IPS-18a (cell line): Measurements from ENCODE around the gene ANKRD29.

Experiments used
- H3K27ac ChIP-seq: one replicate; pipeline ENCODE4 v1.5.1; 2013; ENCODE audit warnings: low read length
- H3K27me3 ChIP-seq: one replicate; pipeline ENCODE4 v1.6.1; 2013; ENCODE audit warnings: mild to moderate bottlenecking, low read length; ENCODE audit not compliant: control insufficient read depth, insufficient read depth
- H3K36me3 ChIP-seq: one replicate; pipeline ENCODE4 v1.6.1; 2013; ENCODE audit warnings: low read depth, low read length; ENCODE audit not compliant: control insufficient read depth
- H3K4me1 ChIP-seq: one replicate; pipeline ENCODE4 v1.6.1; 2013; ENCODE audit warnings: low read depth, low read length; ENCODE audit not compliant: control insufficient read depth
- H3K4me3 ChIP-seq: one replicate; pipeline ENCODE4 v1.5.1; 2013; ENCODE audit warnings: low read length
- H3K9ac ChIP-seq: one replicate; pipeline ENCODE4 v1.6.1; 2013; ENCODE audit warnings: mild to moderate bottlenecking, low read length, moderate library complexity
- H3K9me3 ChIP-seq: one replicate; pipeline ENCODE4 v1.6.1; 2013; ENCODE audit warnings: low read depth, low read length; ENCODE audit not compliant: control insufficient read depth

The ANKRD29 gene

DNA sequence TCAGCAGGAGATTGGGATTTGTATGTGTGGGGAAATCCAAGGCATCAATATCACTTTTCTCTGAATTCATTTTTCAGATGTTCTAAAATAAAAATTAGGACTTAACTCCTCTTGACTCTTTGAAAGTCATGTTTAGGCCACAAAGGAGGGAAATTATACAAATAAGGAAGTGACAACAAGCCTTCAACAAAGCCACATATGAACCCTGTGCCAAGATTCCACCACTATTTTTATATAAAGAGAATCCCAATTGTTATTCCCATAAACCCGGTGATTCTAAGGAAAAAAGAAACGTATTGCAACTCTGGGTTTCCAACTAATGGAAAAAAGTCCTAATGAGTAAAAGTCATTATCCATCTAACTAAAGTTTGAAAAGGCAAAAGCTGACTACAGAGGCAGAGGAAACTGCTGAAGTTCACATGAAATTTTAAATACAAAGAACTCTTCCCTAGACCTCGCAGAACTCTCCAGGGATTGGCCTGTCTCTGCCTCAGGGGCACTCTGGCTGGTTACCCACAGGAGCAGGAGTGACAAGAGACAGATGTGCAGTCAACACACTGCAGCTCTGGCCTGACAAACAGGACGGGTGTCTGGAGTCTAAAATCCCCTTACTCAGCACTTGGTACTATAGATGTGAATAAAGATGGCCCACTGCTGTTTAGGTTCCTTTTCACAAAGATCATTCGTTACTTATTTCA lies 88.0 kb downstream of the ANKRD29 start:
- Histone ChIP-seq H3K27me3 (no peaks in the 10 kb centered on the region), H3K4me1 (peaks cover 5% of the 10 kb centered on the region), H3K36me3 (peaks cover 13% of the 10 kb centered on the region), H3K27ac (no peak overlapping the region), H3K4me3 (no peak overlapping the region), H3K9me3 (no peaks in the 10 kb centered on the region), H3K9ac (no peak overlapping the region)

DNA sequence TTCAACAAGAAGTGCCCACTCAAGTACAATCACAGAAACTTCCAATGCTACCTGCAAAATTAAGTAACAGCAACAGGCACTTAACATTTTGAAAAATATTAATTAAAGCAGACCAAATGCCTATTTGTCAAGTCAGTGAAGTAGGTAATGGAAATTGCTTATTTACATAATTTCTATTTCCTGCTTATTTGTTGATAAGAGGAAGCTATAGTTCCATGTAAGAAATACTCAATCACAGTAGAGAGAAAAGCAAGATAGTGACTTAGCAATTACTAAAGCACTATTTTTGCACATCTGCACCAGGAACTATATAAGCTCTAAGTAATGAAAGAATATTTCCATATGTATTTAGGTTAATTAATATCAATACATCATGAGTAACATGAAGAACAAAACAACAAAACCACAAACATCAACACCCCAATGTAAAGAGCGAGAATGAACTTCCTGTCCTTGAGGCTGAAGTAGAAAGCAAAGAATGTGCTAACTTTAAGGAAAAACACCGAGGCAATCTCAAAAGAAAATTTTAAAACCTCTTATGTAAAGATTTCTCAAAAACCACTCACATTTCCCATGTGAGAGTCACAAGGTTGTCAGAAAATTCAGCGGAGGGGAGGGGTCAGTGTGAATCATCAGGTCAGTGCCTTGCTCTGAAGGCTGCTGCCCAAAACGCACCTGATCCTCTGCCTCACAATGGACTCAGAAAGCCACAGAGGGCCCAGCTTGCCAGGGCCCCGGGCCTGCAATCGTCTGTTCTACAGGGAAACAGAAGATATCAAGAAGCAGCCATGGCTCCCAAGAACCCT lies 88.9 kb downstream of the ANKRD29 start:
- Histone ChIP-seq H3K27me3 (no peaks in the 10 kb centered on the region), H3K4me1 (peaks cover 5% of the 10 kb centered on the region), H3K27ac (no peak overlapping the region), H3K4me3 (no peak overlapping the region), H3K36me3 (peaks cover 15% of the 10 kb centered on the region), H3K9ac (no peak overlapping the region), H3K9me3 (no peaks in the 10 kb centered on the region)

DNA sequence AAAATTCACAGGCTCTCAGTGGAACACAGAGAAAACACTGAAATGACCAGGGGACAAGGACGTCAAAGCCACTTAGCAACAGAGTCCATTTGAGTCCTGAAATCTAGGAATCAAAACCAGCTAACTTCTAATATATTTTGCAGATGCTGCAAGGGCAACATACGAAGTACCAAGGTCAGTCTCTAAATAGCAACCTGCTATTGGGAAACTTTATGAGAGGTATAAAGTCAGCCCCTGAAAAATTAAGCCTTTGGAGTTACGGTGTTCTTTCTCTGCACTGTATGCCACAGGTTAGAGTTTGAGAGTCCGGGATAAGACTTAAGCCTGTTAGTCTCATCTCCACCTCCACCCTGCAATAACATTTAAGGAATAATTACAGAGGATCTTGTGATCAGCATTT lies 89.7 kb downstream of the ANKRD29 start:
- H3K36me3 ChIP-seq: peaks cover 23% of the 10 kb centered on the region
- H3K9me3 ChIP-seq: no peaks in the 10 kb centered on the region
- peaks cover 5% of the 10 kb centered on the region for H3K4me1 ChIP-seq
- H3K9ac ChIP-seq: no peak overlapping the region
- H3K27ac ChIP-seq: no peak overlapping the region
- no peak overlapping the region for H3K4me3 ChIP-seq
- no peaks in the 10 kb centered on the region for H3K27me3 ChIP-seq

DNA sequence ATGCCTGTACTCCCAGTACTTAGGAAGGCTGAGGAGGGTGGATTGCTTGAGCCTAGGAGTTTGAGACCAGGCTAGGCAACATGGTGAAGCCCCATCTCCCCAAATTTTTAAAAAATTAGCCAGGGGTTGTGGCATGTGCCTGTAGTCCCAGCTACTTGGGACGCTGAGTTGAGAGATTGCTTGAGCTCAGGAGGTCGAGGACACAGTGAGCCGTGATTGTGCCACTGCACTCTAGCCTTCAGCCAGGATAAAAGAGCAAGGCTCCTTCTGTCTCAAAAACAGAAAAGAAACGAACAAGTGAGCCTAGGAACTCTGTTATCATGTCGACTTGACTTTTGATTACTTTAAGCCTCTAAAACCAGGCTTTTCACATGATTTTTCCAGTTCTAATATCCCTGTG lies 90.1 kb downstream of the ANKRD29 start:
- Histone ChIP-seq H3K4me1 (peaks cover 5% of the 10 kb centered on the region), H3K27ac (no peak overlapping the region), H3K9ac (no peak overlapping the region), H3K27me3 (no peaks in the 10 kb centered on the region), H3K9me3 (no peaks in the 10 kb centered on the region), H3K36me3 (peaks cover 26% of the 10 kb centered on the region), H3K4me3 (no peak overlapping the region)

DNA sequence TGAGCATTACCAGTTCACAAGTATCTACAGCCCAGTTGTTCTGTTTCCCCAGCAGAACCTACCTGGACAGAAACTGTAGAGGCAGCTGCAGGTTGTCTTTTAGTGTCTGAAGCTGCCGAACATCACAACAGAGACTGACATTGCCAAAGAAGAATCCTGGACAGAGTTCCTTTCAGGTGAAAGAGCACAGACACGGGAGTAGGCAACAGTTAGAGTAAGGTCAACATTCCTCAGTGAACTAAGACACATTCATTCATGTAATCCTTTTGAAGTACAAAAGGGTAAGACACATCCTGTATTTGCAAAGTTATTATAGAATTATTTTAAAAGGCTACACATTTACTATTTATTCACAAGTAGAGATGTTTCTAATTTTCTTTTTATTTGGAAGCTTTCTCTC lies 90.7 kb downstream of the ANKRD29 start:
- no peaks in the 10 kb centered on the region for H3K9me3 ChIP-seq
- H3K36me3 ChIP-seq: peaks cover 32% of the 10 kb centered on the region
- no peak overlapping the region for H3K4me3 ChIP-seq
- peaks cover 5% of the 10 kb centered on the region for H3K4me1 ChIP-seq
- H3K27ac ChIP-seq: no peak overlapping the region
- H3K27me3 ChIP-seq: no peaks in the 10 kb centered on the region
- H3K9ac ChIP-seq: no peak overlapping the region

DNA sequence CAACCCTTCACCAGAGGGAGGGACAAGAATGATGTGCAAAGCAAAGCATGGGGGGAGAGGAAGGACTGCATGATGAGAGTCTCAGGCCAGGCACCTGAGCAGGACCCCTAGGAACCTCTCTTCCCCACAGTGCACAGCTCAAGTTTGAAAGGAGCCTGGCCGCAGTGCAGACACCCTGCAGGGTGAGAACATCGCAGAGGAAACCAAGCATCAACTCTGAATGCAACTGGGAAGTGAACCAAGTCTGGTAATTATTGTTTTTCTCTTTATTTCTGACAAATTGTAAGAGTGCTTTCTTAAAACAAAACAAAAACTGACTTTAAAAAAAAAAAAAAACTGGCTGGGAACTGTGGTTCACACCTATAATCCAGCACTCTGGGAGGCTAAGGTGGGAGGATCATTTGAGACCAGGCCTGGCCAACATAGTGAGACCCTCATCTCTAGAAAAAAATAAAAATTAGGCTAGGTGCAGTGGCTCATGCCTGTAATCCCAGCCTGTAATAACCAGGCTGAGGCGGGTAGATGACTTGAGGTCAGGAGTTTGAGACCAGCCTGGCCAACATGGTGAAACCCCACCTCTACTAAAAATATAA lies 91.7 kb downstream of the ANKRD29 start:
- Histone ChIP-seq H3K27me3 (no peaks in the 10 kb centered on the region), H3K4me3 (no peak overlapping the region), H3K36me3 (peaks cover 38% of the 10 kb centered on the region), H3K9ac (no peak overlapping the region), H3K9me3 (no peaks in the 10 kb centered on the region), H3K4me1 (peaks cover 5% of the 10 kb centered on the region), H3K27ac (no peak overlapping the region)

DNA sequence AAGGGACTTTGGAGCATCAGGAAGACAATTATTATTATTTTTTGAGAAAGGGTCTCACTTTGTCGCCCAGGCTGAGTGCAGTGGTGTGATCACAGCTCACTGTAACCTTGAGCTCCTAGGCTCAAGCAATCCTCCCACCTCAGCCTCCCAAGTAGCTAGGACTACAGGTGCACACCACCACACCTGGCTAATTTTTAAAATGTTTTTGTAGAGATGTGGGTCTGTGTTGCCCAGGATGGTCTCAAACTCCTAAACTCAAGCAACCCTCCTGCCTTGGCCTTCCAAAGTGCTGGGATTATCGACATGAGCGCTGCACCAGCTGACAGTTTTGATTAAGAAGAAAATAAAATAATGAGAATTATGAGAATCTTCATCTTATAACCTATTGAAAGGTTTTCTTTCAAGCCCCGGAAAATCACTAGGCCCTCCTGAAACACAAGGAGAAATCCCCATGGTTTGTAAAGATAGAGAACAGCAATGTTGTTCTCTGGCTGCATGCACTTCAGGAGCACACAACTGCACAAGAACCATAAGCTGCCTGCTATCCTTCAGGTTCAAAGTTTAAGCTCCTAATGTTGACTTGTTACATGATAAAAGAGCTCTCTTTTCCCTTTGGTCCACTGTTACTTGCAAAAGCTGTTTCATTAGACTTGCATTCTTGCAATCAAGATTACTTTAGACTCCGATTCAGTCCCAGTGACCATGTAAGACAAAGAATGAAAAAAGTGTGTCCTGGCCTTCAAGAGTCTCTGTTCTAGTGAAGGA lies 93.2 kb downstream of the ANKRD29 start:
- Histone ChIP-seq H3K9me3 (no peaks in the 10 kb centered on the region), H3K27ac (no peak overlapping the region), H3K9ac (no peak overlapping the region), H3K27me3 (no peaks in the 10 kb centered on the region), H3K4me3 (no peak overlapping the region), H3K4me1 (peaks cover 4% of the 10 kb centered on the region), H3K36me3 (peaks cover 38% of the 10 kb centered on the region)

DNA sequence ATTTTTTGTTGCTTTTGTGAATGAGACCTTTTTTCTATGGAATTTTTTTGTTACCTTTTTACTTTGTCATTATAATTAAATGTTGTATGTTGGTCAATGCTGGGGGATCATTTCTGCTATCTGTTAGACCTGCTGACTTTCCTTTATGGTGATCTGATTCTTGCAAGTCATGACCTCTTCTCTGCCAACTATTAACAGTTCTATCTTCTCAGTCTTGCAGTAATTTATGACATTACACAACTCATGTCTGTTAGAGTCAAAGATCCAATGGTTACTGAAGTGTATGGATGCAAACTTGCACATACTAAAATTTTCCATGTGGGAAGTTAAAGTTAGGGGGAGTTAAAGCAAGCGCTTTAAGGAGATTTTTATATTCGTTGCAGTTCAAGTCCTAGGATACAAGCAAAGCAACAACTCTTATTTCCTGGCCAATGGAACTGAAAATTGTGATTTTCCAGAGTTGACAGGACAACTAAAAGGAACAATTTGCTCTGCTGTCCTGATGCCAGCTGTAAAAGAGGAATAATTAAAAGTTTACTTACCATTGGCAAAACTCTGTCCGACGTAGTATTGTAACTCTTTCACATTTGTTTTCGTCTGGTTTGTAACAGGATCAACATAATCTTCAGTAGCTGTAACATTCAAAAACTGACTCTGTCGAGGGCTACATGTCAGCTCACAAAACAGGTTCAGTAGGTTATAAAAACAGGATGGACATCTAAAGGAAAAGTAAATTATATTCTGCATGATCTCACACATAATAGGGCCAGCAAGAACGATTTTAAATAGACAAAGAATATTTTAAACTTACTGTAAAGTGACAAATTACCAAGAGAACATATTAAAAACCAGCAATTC lies 94.2 kb downstream of the ANKRD29 start:
- H3K27ac ChIP-seq: no peak overlapping the region
- peaks cover 38% of the 10 kb centered on the region for H3K36me3 ChIP-seq

DNA sequence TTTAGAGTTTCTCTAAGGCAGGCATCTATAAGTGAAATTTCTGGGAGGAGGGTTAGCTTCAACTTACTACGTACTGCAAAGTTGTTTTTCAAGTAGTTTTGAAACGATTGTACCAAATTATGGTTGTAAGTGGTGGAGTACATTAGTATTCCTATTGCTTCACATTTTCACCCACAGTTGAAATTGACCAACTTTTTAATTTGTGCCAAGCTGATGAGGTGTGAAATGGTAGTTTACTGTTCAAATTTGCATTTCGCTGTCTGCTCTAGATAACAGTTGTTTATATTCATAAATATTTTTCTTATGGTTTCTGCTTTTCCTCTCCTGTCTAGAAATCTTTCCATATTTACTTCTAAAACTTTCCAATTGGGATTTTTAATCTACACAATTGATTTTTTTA lies 95.0 kb downstream of the ANKRD29 start:
- Histone ChIP-seq H3K9ac (no peak overlapping the region), H3K27ac (no peak overlapping the region), H3K4me1 (no peaks in the 10 kb centered on the region), H3K9me3 (no peaks in the 10 kb centered on the region), H3K27me3 (no peaks in the 10 kb centered on the region), H3K4me3 (no peak overlapping the region), H3K36me3 (peaks cover 38% of the 10 kb centered on the region)

More for the DNA sequence above, 94.2 kb downstream of the ANKRD29 start:
- Histone ChIP-seq H3K4me1 (no peaks in the 10 kb centered on the region), H3K27me3 (no peaks in the 10 kb centered on the region), H3K9ac (no peak overlapping the region), H3K9me3 (no peaks in the 10 kb centered on the region), H3K4me3 (no peak overlapping the region)

DNA sequence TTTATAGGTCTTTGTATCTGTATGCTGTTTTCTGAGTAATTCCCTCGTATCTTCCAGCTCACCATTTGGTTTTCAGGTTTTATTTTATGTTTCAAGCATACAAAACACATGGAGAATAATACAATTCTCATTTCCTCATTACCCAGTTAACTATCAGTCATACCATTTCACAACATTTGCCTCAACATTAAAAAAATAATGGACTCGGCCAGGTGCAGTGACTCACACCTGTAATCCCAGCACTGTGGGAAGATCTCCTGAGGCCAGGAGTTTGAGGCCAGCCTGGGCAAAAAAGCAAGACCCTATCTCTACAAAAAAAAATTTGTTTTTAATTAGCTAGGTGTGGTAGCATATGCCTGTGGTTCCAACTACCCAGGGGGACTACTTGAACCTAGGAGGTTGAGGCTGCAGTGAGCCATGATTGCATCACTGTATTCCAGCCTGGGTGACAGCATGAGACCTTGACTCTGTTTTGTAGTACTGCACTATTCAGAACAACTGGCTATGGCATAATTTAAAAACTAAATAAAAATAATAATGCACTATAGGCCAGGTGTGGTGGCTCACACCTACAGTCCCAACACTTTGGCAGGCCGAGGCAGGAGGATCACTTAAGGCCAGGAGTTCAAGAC lies 96.7 kb downstream of the ANKRD29 start:
- Histone ChIP-seq H3K9ac (no peak overlapping the region), H3K9me3 (no peaks in the 10 kb centered on the region), H3K4me3 (no peak overlapping the region), H3K27ac (no peak overlapping the region), H3K4me1 (no peaks in the 10 kb centered on the region), H3K36me3 (peaks cover 41% of the 10 kb centered on the region), H3K27me3 (no peaks in the 10 kb centered on the region)
